Ammon's horn (tissue), 1 donor: ENCODE results near the gene XRN2.
A peak's percentile ranks its signal among the peaks of the same experiment; 100 is the strongest.

Experiments
- DNase-seq: peaks from one replicate; pipeline ENCODE4 v3.0.0-alpha.2; 2016; ENCODE audit warnings: low spot score

The XRN2 gene, protein sequence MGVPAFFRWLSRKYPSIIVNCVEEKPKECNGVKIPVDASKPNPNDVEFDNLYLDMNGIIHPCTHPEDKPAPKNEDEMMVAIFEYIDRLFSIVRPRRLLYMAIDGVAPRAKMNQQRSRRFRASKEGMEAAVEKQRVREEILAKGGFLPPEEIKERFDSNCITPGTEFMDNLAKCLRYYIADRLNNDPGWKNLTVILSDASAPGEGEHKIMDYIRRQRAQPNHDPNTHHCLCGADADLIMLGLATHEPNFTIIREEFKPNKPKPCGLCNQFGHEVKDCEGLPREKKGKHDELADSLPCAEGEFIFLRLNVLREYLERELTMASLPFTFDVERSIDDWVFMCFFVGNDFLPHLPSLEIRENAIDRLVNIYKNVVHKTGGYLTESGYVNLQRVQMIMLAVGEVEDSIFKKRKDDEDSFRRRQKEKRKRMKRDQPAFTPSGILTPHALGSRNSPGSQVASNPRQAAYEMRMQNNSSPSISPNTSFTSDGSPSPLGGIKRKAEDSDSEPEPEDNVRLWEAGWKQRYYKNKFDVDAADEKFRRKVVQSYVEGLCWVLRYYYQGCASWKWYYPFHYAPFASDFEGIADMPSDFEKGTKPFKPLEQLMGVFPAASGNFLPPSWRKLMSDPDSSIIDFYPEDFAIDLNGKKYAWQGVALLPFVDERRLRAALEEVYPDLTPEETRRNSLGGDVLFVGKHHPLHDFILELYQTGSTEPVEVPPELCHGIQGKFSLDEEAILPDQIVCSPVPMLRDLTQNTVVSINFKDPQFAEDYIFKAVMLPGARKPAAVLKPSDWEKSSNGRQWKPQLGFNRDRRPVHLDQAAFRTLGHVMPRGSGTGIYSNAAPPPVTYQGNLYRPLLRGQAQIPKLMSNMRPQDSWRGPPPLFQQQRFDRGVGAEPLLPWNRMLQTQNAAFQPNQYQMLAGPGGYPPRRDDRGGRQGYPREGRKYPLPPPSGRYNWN

DNA sequence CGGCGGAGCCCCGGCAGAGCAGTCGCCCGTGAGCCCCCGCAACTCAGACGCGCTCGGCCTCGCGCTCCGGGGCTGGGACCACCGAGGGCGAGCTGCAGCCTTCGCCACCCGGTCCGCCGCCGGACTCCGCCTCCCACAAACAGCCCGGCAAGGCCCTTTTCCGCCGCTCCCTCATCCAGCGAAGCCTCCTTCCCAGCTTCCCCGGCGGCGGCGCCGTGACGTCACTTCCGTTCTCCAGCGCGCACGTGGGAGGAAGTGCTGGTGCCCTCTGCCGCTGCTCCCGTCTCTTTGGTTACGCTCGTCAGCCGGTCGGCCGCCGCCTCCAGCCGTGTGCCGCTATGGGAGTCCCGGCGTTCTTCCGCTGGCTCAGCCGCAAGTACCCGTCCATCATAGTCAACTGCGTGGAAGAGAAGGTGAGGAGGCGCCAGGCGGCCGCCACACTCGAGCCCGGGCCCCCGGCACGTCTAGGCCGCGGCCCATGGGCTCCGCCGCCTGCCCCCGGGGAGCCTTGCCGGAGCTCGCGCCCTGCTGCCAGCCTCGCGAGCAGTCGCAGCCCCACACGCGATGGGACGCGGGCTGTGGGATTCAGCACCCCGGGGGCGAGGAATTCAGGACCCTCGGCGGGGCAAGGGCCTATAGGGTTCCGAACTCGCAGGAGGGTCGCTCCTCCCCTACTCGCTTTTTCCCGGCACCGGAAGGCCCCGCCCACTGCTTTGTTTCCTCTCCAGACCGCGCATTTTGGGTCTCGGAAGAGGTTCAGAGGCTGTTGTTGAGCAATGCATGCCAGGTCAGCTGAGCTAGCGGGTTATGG, at the start of gene XRN2:
Gene XRN2 (plus strand): TSS at position 271 of the 811 bp plus-strand sequence. CDS start 68 bp downstream, at position 339.
- peak; percentile 97 for DNase-seq

GRCh38 chr20:21257192-21257591, 45.9 kb upstream of the XRN2 start:
- no peak for DNase-seq

DNA sequence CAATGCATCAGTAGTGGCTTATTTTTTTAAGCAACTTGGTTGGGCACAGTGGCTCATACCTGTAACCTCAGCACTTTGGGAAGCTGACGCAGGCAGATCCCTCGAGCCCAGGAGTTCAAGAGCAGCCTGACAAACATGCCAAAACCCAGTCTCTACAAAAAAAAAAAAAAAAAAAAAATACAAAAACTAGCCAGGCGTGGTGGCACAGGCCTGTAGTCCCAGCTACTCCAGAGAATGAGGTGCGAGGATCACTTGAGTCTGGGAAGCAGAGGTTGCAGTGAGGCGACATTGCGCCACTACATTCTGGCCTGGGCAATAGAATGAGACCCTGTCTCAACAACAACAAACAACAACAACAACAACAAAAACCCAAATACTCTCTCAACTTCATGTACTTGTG, 44.7 kb upstream of the XRN2 start:
- DNase-seq, result no peak

GRCh38 chr20:21259346-21259745, 43.8 kb upstream of the XRN2 start:
- DNase-seq, result peak; percentile 85

- no peak for DNase-seq
Observed at GRCh38 chr20:21262812-21263211, 40.3 kb upstream of the XRN2 start.

DNA sequence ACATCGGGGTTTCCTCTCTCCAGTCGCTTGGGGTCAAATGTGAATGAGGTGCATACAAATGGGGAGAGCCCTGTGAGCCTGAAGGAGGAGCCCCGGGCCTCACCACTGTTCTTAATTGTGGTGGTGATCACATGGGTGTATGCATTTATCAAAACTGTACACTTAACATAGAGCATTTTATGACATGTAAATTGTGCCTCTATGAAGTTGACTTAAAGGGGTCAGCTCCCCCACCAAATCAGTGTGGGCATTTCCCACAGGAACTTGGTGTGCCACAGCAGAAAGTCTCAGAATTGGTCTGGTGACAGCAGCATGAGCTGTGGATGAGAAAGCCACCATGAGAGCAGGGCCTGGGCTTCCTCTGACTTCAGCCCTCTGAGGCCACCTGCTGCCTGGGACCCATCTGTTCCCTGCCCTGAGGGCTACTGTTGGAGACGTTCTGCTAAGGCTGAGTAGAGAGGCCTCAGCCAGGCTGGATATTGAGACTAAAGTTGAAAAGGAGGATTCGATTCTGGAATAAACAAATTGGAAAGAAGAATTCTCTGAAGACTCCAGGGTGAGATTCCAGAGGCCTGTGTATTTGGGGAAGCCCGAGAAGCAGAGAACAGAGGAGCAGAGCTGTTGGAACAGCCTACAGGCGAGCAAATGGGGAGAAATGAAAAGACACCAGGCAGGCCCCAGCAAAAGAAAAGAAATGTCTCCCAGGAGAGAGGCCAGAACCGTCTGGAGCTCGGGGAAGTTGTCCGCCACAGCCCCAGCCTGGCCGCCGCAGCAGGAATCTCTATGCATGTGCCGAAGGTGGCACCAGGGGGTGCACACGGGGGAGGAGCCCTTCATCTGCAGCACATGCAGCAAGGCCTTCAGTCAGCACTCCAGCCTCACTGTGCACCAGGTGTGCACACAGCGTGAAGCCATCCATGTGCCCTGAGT, 37.6 kb upstream of the XRN2 start:
- DNase-seq, result no peak

- DNase-seq, result no peak
Observed at GRCh38 chr20:21266191-21266536, 37.0 kb upstream of the XRN2 start.

GRCh38 chr20:21269772-21270171, 33.4 kb upstream of the XRN2 start:
- DNase-seq, result no peak

- peak; percentile 22 for DNase-seq
Observed at GRCh38 chr20:21270806-21271205, 32.3 kb upstream of the XRN2 start.

DNA sequence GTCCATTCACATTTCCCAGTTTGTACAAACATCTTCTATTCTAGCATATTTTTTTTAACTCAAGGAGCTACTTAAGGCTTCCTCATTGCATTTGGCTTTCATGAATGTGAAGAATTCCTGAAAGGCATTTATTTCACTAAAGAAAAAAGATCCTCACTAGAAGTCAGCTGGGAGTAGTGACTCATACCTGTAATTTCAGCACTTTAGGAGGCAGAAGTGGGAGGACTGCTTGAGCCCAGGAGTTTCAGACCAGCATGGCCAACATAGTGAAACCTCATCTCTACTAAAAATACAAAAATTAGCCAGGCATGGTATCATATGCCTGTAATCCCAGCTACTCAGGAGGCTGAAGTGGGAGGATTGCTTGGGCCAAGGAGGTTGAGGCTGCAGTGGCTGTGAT, 30.9 kb upstream of the XRN2 start:
- no peak for DNase-seq

- DNase-seq, result no peak
Observed at GRCh38 chr20:21272679-21273078, 30.5 kb upstream of the XRN2 start.

- DNase-seq, result no peak
Observed at GRCh38 chr20:21273755-21274386, 29.3 kb upstream of the XRN2 start.

GRCh38 chr20:21278829-21279228, 24.3 kb upstream of the XRN2 start:
- DNase-seq, result no peak

- no peak for DNase-seq
Observed at GRCh38 chr20:21279706-21280521, 23.2 kb upstream of the XRN2 start.

DNA sequence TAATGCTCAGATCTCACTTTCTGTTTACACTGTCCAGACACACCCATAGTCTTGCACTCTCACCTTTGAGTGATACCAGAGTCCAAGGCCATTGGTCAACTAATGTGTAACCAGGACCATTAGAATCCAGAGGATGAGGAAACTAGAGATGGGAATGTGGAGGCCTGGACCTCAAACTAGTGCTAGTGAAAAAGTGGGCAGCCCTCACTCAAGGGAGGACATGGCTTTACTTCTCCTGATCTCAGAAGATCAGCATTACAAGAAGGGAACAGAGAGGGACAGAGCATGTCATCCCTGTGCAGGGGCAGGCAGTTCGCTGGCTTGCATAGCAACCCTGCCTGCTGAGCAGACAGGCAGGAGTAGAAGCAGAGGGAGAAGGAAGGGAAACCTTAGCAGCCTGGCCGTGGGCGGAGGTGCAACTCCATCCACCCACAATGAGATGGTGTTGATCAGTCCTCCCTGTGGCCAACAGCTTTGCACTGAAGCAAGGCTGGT, 22.6 kb upstream of the XRN2 start:
- peak; percentile 63 for DNase-seq

DNA sequence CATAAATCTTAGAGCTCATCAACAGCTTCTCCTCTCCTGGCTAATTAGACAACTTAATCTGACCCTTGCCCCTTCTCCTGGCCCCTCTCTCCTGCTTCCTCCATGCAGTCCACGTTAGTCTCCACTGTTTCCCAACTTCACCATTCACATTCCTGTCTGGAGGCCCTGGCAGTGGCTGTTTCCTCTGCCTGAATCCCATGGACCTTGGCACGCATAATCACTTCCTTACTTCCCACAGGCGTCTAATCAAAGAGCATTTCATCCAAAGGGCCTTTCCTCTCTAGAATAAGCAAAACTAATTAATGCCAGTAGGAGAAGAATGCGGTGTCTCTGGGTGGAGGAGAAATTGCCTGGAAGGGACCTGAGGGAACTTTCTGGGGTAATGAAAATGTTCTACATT, 16.4 kb upstream of the XRN2 start:
- DNase-seq, result no peak

DNA sequence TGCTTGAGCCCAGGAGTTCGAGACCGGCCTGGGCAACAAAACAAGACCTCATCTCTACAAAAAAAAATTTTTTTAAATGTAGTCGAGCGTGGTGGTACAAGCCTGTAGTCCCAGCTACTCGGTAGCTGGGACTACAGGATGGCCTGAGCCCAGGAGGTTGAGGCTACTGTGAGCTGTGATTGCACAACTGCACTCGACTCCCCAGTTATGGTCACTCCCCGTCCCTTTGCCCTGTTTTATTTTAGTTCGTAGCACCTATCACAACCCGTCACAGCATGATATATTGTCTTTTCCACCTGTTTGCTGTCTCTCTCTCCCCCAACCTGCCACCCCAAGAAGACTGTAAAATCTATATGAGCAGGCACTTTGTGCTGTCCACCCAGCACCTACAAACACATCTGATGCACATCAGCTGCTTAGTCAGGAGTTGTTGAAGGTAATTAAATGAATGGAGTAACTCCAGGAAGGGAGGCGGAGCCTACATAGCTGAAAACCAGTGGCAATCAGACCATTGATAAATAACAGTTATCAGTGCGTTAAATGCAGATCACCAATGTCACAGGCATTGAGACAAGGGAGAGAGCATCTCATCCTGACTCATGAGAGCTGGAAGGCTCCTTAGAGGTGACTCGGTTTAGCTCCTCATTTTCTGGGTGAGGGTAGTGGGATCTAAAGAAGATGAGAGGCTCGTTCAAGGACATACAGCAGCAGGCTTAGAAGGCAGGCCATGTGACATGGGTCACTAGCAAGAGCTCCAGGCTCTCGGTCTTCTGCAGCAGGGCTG, 14.4 kb upstream of the XRN2 start:
- no peak for DNase-seq

- DNase-seq, result no peak
Observed at GRCh38 chr20:21289651-21290050, 13.5 kb upstream of the XRN2 start.

GRCh38 chr20:21291026-21291425, 12.1 kb upstream of the XRN2 start:
- no peak for DNase-seq
